H1 (cell line): ENCODE measurements around the gene MRGPRX4. TPM values are rescaled to one million over a fixed set of nuclear protein-coding genes. Genes with fewer than 3 reads are reported as not detected.

Experiments
- CTCF ChIA-PET: fragments of 300-600 bp; sonication (Branson Sonifier 250); formaldehyde crosslinking; loops from one replicate; lab custom pipeline; 2021; ENCODE audit not compliant: partially characterized antibody; lab: Charles Lee
- POLR2A ChIA-PET: fragments of 300-600 bp; sonication (Branson Sonifier 250); formaldehyde crosslinking; loops from one replicate; lab custom pipeline; 2021; ENCODE audit warnings: inconsistent platforms; ENCODE audit not compliant: partially characterized antibody; lab: Charles Lee
- DNase-seq, 2 experiments: peaks; one replicate each; pipeline versions ENCODE4 v3.0.0 to v3.0.0-alpha.2; 2010 to 2022; ENCODE audit warnings: low spot score in 2 of 2, low read depth in 1 of 2, mixed read lengths in 1 of 2
- FAIRE-seq: peaks from 2 replicates; lab custom pipeline; 2011; peaks lifted over from hg19 to GRCh38; lab: Jason Lieb, UNC
- H2AFZ ChIP-seq: 2 replicates; pipeline ENCODE4 v1.8.1; 2012; ENCODE audit warnings: low read length, inconsistent platforms
- H2AK5ac ChIP-seq: 2 replicates; pipeline ENCODE4 v1.6.1; 2013; ENCODE audit warnings: low read depth, low read length
- H2BK120ac ChIP-seq: replicated peaks from 2 replicates; pipeline ENCODE3; 2013; ENCODE audit warnings: low read depth, low read length, inconsistent platforms
- H2BK12ac ChIP-seq: 2 replicates; pipeline ENCODE4 v1.6.1; 2013; ENCODE audit warnings: low read depth, low read length
- H2BK15ac ChIP-seq: 2 replicates; pipeline ENCODE4 v1.6.1; 2013; ENCODE audit warnings: low read length
- H2BK20ac ChIP-seq: 2 replicates; pipeline ENCODE4 v1.6.1; 2013; ENCODE audit warnings: low read length
- H2BK5ac ChIP-seq: 2 replicates; pipeline ENCODE4 v1.6.1; 2013; ENCODE audit warnings: low read depth, low read length
- H3K14ac ChIP-seq: 2 replicates; pipeline ENCODE4 v1.6.1; 2013; ENCODE audit warnings: inconsistent platforms; ENCODE audit not compliant: insufficient read length
- H3K18ac ChIP-seq: 2 replicates; pipeline ENCODE4 v1.6.1; 2013; ENCODE audit warnings: low read length; ENCODE audit errors: extremely low read depth
- H3K23ac ChIP-seq: 2 replicates; pipeline ENCODE4 v1.6.1; 2013; ENCODE audit warnings: inconsistent platforms; ENCODE audit not compliant: insufficient read length
- H3K23me2 ChIP-seq: 2 replicates; pipeline ENCODE4 v1.6.1; 2013; ENCODE audit warnings: low read depth, low read length
- H3K27ac ChIP-seq: 2 replicates; pipeline ENCODE4 v1.6.1; 2011; ENCODE audit warnings: low read depth, low read length, inconsistent platforms
- H3K27me3 ChIP-seq, 4 experiments: replicated peaks in 1 of 4; 1 replicate in 1 of 4; 2 replicates in 3 of 4; pipeline versions ENCODE4 v1.6.1 to v1.8.1; 2011 to 2013; ENCODE audit warnings: low read length in 3 of 4, mild to moderate bottlenecking in 3 of 4, inconsistent platforms in 2 of 4, mixed read lengths in 2 of 4, moderate library complexity in 1 of 4; ENCODE audit not compliant: control insufficient read depth in 3 of 4, insufficient read depth in 3 of 4; ENCODE audit errors: extremely low read depth in 1 of 4
- H3K36me3 ChIP-seq, 4 experiments: 2 replicates each; pipeline versions ENCODE4 v1.6.1 to v1.8.1; 2011 to 2013; ENCODE audit warnings: mild to moderate bottlenecking in 4 of 4, low read length in 3 of 4, moderate library complexity in 2 of 4, control low read depth in 1 of 4, inconsistent platforms in 1 of 4; ENCODE audit not compliant: insufficient read depth in 4 of 4, control insufficient read depth in 2 of 4
- H3K4ac ChIP-seq: replicated peaks from 2 replicates; pipeline ENCODE3; 2013; ENCODE audit warnings: low read length, low read depth, mixed read lengths, inconsistent platforms; ENCODE audit not compliant: insufficient read length
- H3K4me1 ChIP-seq, 4 experiments: replicated peaks in 1 of 4; 1 replicate in 1 of 4; 2 replicates in 3 of 4; pipeline versions ENCODE4 v1.6.1 to v1.8.1; 2011 to 2013; ENCODE audit warnings: low read length in 3 of 4, inconsistent platforms in 2 of 4, mixed read lengths in 1 of 4; ENCODE audit not compliant: insufficient read depth in 4 of 4, control insufficient read depth in 3 of 4
- H3K4me2 ChIP-seq, 2 experiments: 2 replicates each; pipeline versions ENCODE4 v1.6.1 to v1.8.1; 2011 to 2013; ENCODE audit warnings: low read depth in 2 of 2, low read length in 2 of 2, control low read depth in 1 of 2, inconsistent platforms in 1 of 2, mild to moderate bottlenecking in 1 of 2; ENCODE audit not compliant: insufficient read depth in 1 of 2
- H3K4me3 ChIP-seq, 4 experiments: fragments of 200-600, 300-600 bp in 1 of 4; sonication (generic), shearing (Covaris generic), sonication (Bioruptor Twin) in 1 of 4; 2 replicates each; pipeline versions ENCODE4 v1.5.1 to v1.8.1; 2011 to 2016; ENCODE audit warnings: low read length in 4 of 4, low read depth in 3 of 4, control low read depth in 2 of 4, inconsistent platforms in 2 of 4, mild to moderate bottlenecking in 2 of 4, mixed read lengths in 1 of 4, moderate library complexity in 1 of 4; ENCODE audit not compliant: insufficient read depth in 2 of 4; ENCODE audit errors: extremely low read depth in 1 of 4
- H3K56ac ChIP-seq: replicated peaks from 2 replicates; pipeline ENCODE3; 2013; ENCODE audit warnings: low read depth, mild to moderate bottlenecking, mixed read lengths, low read length, inconsistent platforms; ENCODE audit not compliant: insufficient read length
- H3K79me1 ChIP-seq: 2 replicates; pipeline ENCODE4 v1.6.1; 2013; ENCODE audit warnings: low read depth, low read length, control low read depth
- H3K79me2 ChIP-seq, 2 experiments: 2 replicates each; pipeline versions ENCODE4 v1.6.1 to v1.8.1; 2012 to 2013; ENCODE audit warnings: low read length in 2 of 2, mild to moderate bottlenecking in 2 of 2, inconsistent platforms in 1 of 2; ENCODE audit not compliant: insufficient read depth in 2 of 2, control insufficient read depth in 1 of 2
- H3K9ac ChIP-seq, 4 experiments: replicated peaks in 1 of 4; 1 replicate in 1 of 4; 2 replicates in 3 of 4; pipeline versions ENCODE4 v1.6.1 to v1.8.1; 2011 to 2013; ENCODE audit warnings: low read depth in 3 of 4, low read length in 3 of 4, control low read depth in 2 of 4, mild to moderate bottlenecking in 2 of 4, moderate library complexity in 2 of 4, inconsistent platforms in 1 of 4; ENCODE audit errors: extremely low read depth in 1 of 4
- H3K9me3 ChIP-seq, 2 experiments: 2 replicates each; pipeline versions ENCODE4 v1.6.1 to v1.8.1; 2012 to 2013; ENCODE audit warnings: mild to moderate bottlenecking in 2 of 2, moderate library complexity in 2 of 2, control low read depth in 1 of 2, inconsistent platforms in 1 of 2, low read depth in 1 of 2, low read length in 1 of 2, mixed read lengths in 1 of 2; ENCODE audit not compliant: insufficient read depth in 2 of 2
- H4K20me1 ChIP-seq, 2 experiments: replicated peaks in 1 of 2; 2 replicates each; pipeline versions ENCODE3 to v1.8.1; 2011 to 2013; ENCODE audit warnings: inconsistent platforms in 2 of 2, low read length in 2 of 2, mild to moderate bottlenecking in 1 of 2; ENCODE audit not compliant: insufficient read depth in 2 of 2, control insufficient read depth in 1 of 2
- H4K5ac ChIP-seq: 2 replicates; pipeline ENCODE4 v1.6.1; 2013; ENCODE audit warnings: low read length, low read depth, mixed read lengths, inconsistent platforms; ENCODE audit not compliant: insufficient read length
- H4K8ac ChIP-seq: 2 replicates; pipeline ENCODE4 v1.8.0; 2013; ENCODE audit warnings: mild to moderate bottlenecking, moderate library complexity, low read length, inconsistent platforms; ENCODE audit not compliant: insufficient read depth; ENCODE audit errors: extremely low read depth
- H4K91ac ChIP-seq: replicated peaks from 2 replicates; pipeline ENCODE3; 2013; ENCODE audit warnings: low read length, mixed read lengths, inconsistent platforms; ENCODE audit not compliant: insufficient read length
- BACH1 ChIP-seq: IDR thresholded peaks from 2 replicates; pipeline ENCODE4 v1.6.1; 2012; ENCODE audit warnings: low read length, improper control_type of control experiment
- CREB1 ChIP-seq: IDR thresholded peaks from 2 replicates; pipeline ENCODE4 v1.6.1; 2012; ENCODE audit warnings: inconsistent platforms
- EP300 ChIP-seq, 2 experiments: IDR thresholded peaks; 1 replicate in 1 of 2; 2 replicates in 1 of 2; pipeline ENCODE4 v1.6.1; 2011 to 2012; ENCODE audit warnings: low read depth in 2 of 2, low read length in 2 of 2, mild to moderate bottlenecking in 2 of 2, borderline replicate concordance in 1 of 2, inconsistent platforms in 1 of 2, moderate library complexity in 1 of 2
- JUN ChIP-seq: IDR thresholded peaks from 2 replicates; pipeline ENCODE4 v1.6.1; 2011; ENCODE audit warnings: low read depth, mild to moderate bottlenecking, improper control_type of control experiment, low read length
- MAFK ChIP-seq: IDR thresholded peaks from 2 replicates; pipeline ENCODE4 v1.6.1; 2012; ENCODE audit warnings: low read depth, mild to moderate bottlenecking, improper control_type of control experiment, low read length
- POLR2A ChIP-seq, 2 experiments: IDR thresholded peaks; 1 replicate in 1 of 2; 2 replicates in 1 of 2; pipeline ENCODE4 v1.6.1; 2011; ENCODE audit warnings: low read depth in 2 of 2, low read length in 2 of 2, mild to moderate bottlenecking in 2 of 2; ENCODE audit errors: control extremely low read depth in 1 of 2
- POLR2AphosphoS5 ChIP-seq: IDR thresholded peaks from 2 replicates; pipeline ENCODE4 v1.6.1; 2011; ENCODE audit warnings: low read depth, low read length
- RXRA ChIP-seq: IDR thresholded peaks from 2 replicates; pipeline ENCODE4 v1.6.1; 2011; ENCODE audit warnings: low read depth, mild to moderate bottlenecking, low read length, moderate library complexity; ENCODE audit not compliant: insufficient read depth
- SP4 ChIP-seq: IDR thresholded peaks from 2 replicates; pipeline ENCODE4 v1.6.1; 2012; ENCODE audit warnings: low read length, inconsistent platforms
- TAF1 ChIP-seq: IDR thresholded peaks from 2 replicates; pipeline ENCODE4 v1.6.1; 2011; ENCODE audit warnings: mild to moderate bottlenecking, low read depth, low read length
- TCF12 ChIP-seq: IDR thresholded peaks from 2 replicates; pipeline ENCODE4 v1.6.1; 2011; ENCODE audit warnings: low read depth, mild to moderate bottlenecking, low read length
- YY1 ChIP-seq: IDR thresholded peaks from 2 replicates; pipeline ENCODE4 v1.6.1; 2011; ENCODE audit warnings: low read depth, mild to moderate bottlenecking, low read length
- WGBS, 2 experiments: shearing (Covaris generic) in 1 of 2; methylation state at CpG; one replicate each; pipeline versions ENCODE4 v1.1.6 to v1.1.7; 2013 to 2015; ENCODE audit warnings: low lambda C conversion rate in 2 of 2, mixed read lengths in 2 of 2, inconsistent platforms in 1 of 2, low coverage in 1 of 2, missing lambda C conversion rate in 1 of 2; ENCODE audit not compliant: insufficient replicate concordance in 2 of 2, insufficient coverage in 1 of 2, insufficient read length in 1 of 2; ENCODE audit errors: extremely low coverage in 1 of 2, missing lambda C conversion rate in 1 of 2; 5-methylcytosine and 5-hydroxymethylcytosine counted together
- polyA plus RNA-seq, 7 experiments: library from polyadenylated mRNA; depleted of rRNA in 3 of 7; stranded (reverse) in 5 of 7; unstranded in 2 of 7; fragments of >200 nt in 5 of 7; fragments of 200-250 nt in 2 of 7; gene quantifications; 1 replicate in 5 of 7; 2 replicates in 1 of 7; 4 replicates in 1 of 7; pipeline versions ENCODE4 v1.2.1 to v1.2.3, GENCODE V29; 2011 to 2013; ENCODE audit warnings: missing spikeins in 2 of 7, mixed read lengths in 2 of 7
- total RNA-seq: library from RNA; stranded (reverse); fragmentation: NEBNext Ultra II Directional; extraction: Animal tissue kit (Norgen Biotek cat#: 25700); gene quantifications from 2 replicates; pipeline ENCODE4 v1.2.1, GENCODE V29; 2021

The MRGPRX4 gene
- total and polyA plus RNA-seq, 2 of the 8 experiments (the other 6 are each of a cell fraction or from before 2014, with no cell fraction given), result not detected

- no peak overlapping the region for H2BK5ac ChIP-seq
- DNase-seq (no peak), FAIRE-seq (no peak)
- H3K4me3 ChIP-seq, result no peak overlapping the region
- no peaks in the 10 kb centered on the region for H3K79me2 ChIP-seq
- WGBS, 2 experiments, result 75% methylated on average over 5 of the region's 5 CpGs; no CpG with 5 or more reads in 1 of the 2 experiments
- no peak overlapping the region for H3K4me2 ChIP-seq
- no peak overlapping the region for H2BK20ac ChIP-seq
- no peaks in the 10 kb centered on the region for H3K36me3 ChIP-seq
- no peak overlapping the region for H2BK12ac ChIP-seq
- POLR2A ChIA-PET, result no interaction called here
- no peak overlapping the region for H3K14ac ChIP-seq
- no peak overlapping the region for H3K56ac ChIP-seq
- H3K27me3 ChIP-seq, result no peaks in the 10 kb centered on the region
- CTCF ChIA-PET, result interaction anchor here (1.0 to 3.8 kb wide), 7 partner anchors 9 to 60 kb away, joined by 3 to 26 read pairs (median 6); no protein-coding TSS in a partner anchor
- no peak overlapping the region for H4K8ac ChIP-seq
- no peak overlapping the region for H4K91ac ChIP-seq
- H2AK5ac ChIP-seq, result no peak overlapping the region
- H3K9me3 ChIP-seq, result no peaks in the 10 kb centered on the region
- no peak overlapping the region for H3K27ac ChIP-seq
- no peaks in the 10 kb centered on the region for H3K79me1 ChIP-seq
- H4K20me1 ChIP-seq, result no peaks in the 10 kb centered on the region
- H2AFZ ChIP-seq, result no peak overlapping the region
- TF ChIP-seq POLR2AphosphoS5 (no peak), EP300 (IDR thresholded peaks at IDR 0.05; ENCODE audit: borderline replicate concordance in 1 of 2, low read depth in 2 of 2, low read length in 2 of 2) (no peak), BACH1 (no peak), YY1 (no peak), CREB1 (no peak), SP4 (no peak), JUN (no peak), TAF1 (no peak), POLR2A (IDR thresholded peaks at IDR 0.05; ENCODE audit: control extremely low read depth in 1 of 2, low read depth in 2 of 2, low read length in 2 of 2) (no peak), RXRA (no peak), MAFK (no peak), TCF12 (no peak)
- H3K9ac ChIP-seq, result no peak overlapping the region
- H4K5ac ChIP-seq, result no peak overlapping the region
- no peak overlapping the region for H3K18ac ChIP-seq
- H3K23ac ChIP-seq, result no peak overlapping the region
- no peak overlapping the region for H3K4ac ChIP-seq
- no peaks in the 10 kb centered on the region for H3K23me2 ChIP-seq
- no peak overlapping the region for H2BK15ac ChIP-seq
- H2BK120ac ChIP-seq, result no peak overlapping the region
- H3K4me1 ChIP-seq, result no peaks in the 10 kb centered on the region
These were observed 28.4 kb upstream of the MRGPRX4 start for GRCh38 chr11:18144243-18144642.
